ENCODE results near the gene CLSTN2. TPM values are rescaled to one million over a fixed set of nuclear protein-coding genes. Genes with fewer than 3 reads are reported as not detected.

The CLSTN2 gene
- total RNA-seq, 1 donor from 2014 or later, result 12.9 TPM

GRCh38 chr3:140268103-140268502 lies 333.1 kb downstream of the CLSTN2 start:
- Mint-ChIP-seq H3K4me3 (no peak overlapping the region), H3K27me3 (peaks cover 4% of the 10 kb centered on the region), H3K4me1 (ENCODE audit: unreplicated experiment) (no peaks in the 10 kb centered on the region), H3K36me3 (no peaks in the 10 kb centered on the region), H3K9me3 (no peaks in the 10 kb centered on the region), H3K27ac (no peak overlapping the region)
- no peak for DNase-seq (ENCODE audit: extremely low spot score, unreplicated experiment)
- TF ChIP-seq CTCF (conservative IDR thresholded peaks at IDR 0.05), result no peak

- no peak for DNase-seq (ENCODE audit: extremely low spot score, unreplicated experiment)
- TF ChIP-seq CTCF (conservative IDR thresholded peaks at IDR 0.05), result no peak
- Mint-ChIP-seq H3K36me3 (no peaks in the 10 kb centered on the region), H3K9me3 (no peaks in the 10 kb centered on the region), H3K4me1 (ENCODE audit: unreplicated experiment) (no peaks in the 10 kb centered on the region), H3K4me3 (no peak overlapping the region), H3K27me3 (peaks cover 4% of the 10 kb centered on the region), H3K27ac (no peak overlapping the region)
Observed at GRCh38 chr3:140268610-140269009, 333.6 kb downstream of the CLSTN2 start.

GRCh38 chr3:140270329-140270728 lies 335.3 kb downstream of the CLSTN2 start:
- no peak for TF ChIP-seq CTCF (conservative IDR thresholded peaks at IDR 0.05)
- H3K4me1 Mint-ChIP-seq (ENCODE audit: unreplicated experiment), result no peaks in the 10 kb centered on the region
- H3K27me3 Mint-ChIP-seq, result peaks cover 8% of the 10 kb centered on the region
- H3K27ac Mint-ChIP-seq, result no peak overlapping the region
- no peaks in the 10 kb centered on the region for H3K9me3 Mint-ChIP-seq
- DNase-seq (ENCODE audit: extremely low spot score, unreplicated experiment), result no peak
- no peaks in the 10 kb centered on the region for H3K36me3 Mint-ChIP-seq
- H3K4me3 Mint-ChIP-seq, result no peak overlapping the region

- H3K27me3 Mint-ChIP-seq, result peaks cover 11% of the 10 kb centered on the region
- H3K4me1 Mint-ChIP-seq (ENCODE audit: unreplicated experiment), result no peaks in the 10 kb centered on the region
- H3K27ac Mint-ChIP-seq, result no peak overlapping the region
- no peak for TF ChIP-seq CTCF (conservative IDR thresholded peaks at IDR 0.05)
- H3K36me3 Mint-ChIP-seq, result no peaks in the 10 kb centered on the region
- no peaks in the 10 kb centered on the region for H3K9me3 Mint-ChIP-seq
- H3K4me3 Mint-ChIP-seq, result no peak overlapping the region
- DNase-seq (ENCODE audit: extremely low spot score, unreplicated experiment), result no peak
Observed at GRCh38 chr3:140273542-140274195, 338.7 kb downstream of the CLSTN2 start.

GRCh38 chr3:140274429-140274828 lies 339.4 kb downstream of the CLSTN2 start:
- Mint-ChIP-seq H3K36me3 (no peaks in the 10 kb centered on the region), H3K27ac (no peak overlapping the region), H3K4me1 (ENCODE audit: unreplicated experiment) (no peaks in the 10 kb centered on the region), H3K9me3 (no peaks in the 10 kb centered on the region), H3K4me3 (no peak overlapping the region), H3K27me3 (peaks cover 11% of the 10 kb centered on the region)
- no peak for DNase-seq (ENCODE audit: extremely low spot score, unreplicated experiment)
- TF ChIP-seq CTCF (conservative IDR thresholded peaks at IDR 0.05), result no peak
